Measurements from ENCODE around the gene PCDHA11. TPM values are rescaled to one million over a fixed set of nuclear protein-coding genes. Genes with fewer than 3 reads are reported as not detected.

Gene PCDHA11, protein sequence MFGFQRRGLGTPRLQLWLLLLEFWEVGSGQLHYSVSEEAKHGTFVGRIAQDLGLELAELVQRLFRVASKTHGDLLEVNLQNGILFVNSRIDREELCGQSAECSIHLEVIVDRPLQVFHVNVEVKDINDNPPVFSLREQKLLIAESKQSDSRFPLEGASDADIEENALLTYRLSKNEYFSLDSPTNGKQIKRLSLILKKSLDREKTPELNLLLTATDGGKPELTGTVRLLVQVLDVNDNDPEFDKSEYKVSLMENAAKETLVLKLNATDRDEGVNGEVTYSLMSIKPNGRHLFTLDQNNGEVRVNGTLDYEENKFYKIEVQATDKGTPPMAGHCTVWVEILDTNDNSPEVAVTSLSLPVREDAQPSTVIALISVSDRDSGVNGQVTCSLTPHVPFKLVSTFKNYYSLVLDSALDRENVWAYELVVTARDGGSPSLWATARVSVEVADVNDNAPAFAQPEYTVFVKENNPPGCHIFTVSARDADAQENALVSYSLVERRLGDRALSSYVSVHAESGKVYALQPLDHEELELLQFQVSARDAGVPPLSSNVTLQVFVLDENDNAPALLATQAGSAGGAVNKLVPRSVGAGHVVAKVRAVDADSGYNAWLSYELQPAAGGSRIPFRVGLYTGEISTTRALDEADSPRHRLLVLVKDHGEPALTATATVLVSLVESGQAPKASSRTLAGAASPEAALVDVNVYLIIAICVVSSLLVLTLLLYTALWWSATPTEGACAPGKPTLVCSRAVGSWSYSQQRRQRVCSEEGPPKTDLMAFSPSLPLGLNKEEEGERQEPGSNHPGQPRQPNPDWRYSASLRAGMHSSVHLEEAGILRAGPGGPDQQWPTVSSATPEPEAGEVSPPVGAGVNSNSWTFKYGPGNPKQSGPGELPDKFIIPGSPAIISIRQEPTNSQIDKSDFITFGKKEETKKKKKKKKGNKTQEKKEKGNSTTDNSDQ
- total RNA-seq (2022; extraction: Qiagen RNA extraction; ENCODE audit: low read depth): 0.07 to 0.17 TPM (median 0.10 TPM) in 4 of 5 replicates, not detected in the other

GRCh38 chr5:140868721-140869554 lies at the start of gene PCDHA11:
Gene PCDHA11 (plus strand): TSS chr5:140868957. CDS start chr5:140869104, 147 bp downstream.

GRCh38 chr5:140821375-140822280 lies 47.1 kb upstream of the PCDHA11 start, which contains the start of gene PCDHA5:
Gene PCDHA5 (plus strand): TSS chr5:140821613.

GRCh38 chr5:140827704-140828361 lies 40.9 kb upstream of the PCDHA11 start, which contains the start of gene PCDHA6:
Gene PCDHA6 (plus strand): TSS chr5:140827960. CDS start chr5:140828092, 132 bp downstream.

GRCh38 chr5:140833993-140834392 lies 34.8 kb upstream of the PCDHA11 start, which contains the start of gene PCDHA7:
Gene PCDHA7 (plus strand): TSS chr5:140834269. CDS start chr5:140834384, 115 bp downstream.

DNA sequence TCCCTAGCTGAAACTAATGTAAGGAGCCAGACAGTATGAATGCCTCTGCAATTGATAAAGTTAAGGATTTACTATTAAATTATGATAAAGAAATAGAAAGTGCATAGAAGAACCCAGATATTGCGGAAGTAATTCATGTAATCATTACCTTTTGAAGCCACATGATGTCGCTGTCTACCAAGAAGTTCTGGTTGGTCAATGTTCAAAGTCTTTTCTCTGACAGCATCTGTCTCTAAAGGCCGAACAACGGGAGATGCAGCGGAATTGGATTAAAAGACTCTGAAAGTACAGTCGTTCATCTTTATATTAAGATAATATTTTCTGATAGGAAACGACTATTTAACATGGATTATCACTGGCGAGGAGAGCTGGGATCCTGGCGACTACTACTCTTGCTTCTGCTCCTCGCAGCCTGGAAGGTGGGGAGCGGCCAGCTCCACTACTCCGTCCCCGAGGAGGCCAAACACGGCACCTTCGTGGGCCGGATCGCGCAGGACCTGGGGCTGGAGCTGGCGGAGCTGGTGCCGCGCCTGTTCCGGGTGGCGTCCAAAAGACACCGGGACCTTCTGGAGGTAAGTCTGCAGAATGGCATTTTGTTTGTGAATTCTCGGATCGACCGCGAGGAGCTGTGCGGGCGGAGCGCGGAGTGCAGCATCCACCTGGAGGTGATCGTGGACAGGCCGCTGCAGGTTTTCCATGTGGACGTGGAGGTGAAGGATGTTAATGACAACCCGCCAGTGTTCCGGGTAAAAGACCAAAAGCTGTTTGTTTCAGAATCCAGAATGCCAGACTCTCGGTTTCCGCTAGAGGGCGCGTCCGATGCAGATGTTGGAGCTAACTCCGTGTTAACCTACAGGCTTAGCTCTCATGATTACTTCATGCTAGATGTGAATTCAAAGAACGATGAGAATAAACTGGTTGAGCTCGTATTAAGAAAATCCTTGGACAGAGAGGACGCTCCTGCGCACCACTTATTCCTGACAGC lies 27.5 kb upstream of the PCDHA11 start, which contains the start of gene PCDHA8:
Gene PCDHA8 (plus strand): TSS at position 210 of the 985 bp plus-strand sequence. CDS start 135 bp downstream, at position 345.

GRCh38 chr5:140848139-140849102 lies 20.3 kb upstream of the PCDHA11 start, which contains the start of gene PCDHA9:
Gene PCDHA9 (plus strand): TSS chr5:140848382. CDS start chr5:140848496, 114 bp downstream.

DNA sequence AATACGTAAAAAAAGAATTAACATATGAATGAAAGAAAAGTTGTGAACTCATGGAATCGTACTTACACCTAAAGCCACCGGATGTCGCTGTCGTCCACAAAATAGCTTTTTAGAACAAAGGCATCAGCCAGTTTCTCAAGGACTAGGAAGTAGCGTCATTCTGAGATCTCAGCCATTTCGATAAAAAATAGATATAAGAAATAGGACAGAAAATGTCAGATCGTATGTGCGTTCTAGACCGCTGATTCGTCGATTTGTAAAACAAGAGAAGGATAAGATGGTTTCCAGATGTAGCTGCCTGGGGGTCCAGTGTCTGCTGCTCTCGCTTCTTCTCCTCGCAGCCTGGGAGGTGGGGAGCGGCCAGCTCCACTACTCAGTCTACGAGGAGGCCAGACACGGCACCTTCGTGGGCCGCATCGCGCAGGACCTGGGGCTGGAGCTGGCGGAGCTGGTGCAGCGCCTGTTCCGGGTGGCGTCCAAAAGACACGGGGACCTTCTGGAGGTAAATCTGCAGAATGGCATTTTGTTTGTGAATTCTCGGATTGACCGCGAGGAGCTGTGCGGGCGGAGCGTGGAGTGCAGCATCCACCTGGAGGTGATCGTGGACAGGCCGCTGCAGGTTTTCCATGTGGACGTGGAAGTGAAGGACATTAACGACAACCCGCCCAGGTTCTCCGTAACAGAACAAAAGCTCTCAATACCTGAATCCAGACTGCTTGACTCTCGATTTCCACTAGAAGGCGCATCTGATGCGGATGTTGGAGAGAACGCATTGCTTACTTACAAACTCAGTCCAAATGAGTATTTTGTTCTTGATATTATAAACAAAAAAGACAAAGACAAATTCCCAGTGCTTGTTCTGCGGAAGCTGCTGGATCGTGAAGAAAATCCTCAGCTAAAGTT lies 12.7 kb upstream of the PCDHA11 start, which contains the start of gene PCDHA10:
Gene PCDHA10 (plus strand): TSS at position 126 of the 903 bp plus-strand sequence. CDS start 152 bp downstream, at position 278.

DNA sequence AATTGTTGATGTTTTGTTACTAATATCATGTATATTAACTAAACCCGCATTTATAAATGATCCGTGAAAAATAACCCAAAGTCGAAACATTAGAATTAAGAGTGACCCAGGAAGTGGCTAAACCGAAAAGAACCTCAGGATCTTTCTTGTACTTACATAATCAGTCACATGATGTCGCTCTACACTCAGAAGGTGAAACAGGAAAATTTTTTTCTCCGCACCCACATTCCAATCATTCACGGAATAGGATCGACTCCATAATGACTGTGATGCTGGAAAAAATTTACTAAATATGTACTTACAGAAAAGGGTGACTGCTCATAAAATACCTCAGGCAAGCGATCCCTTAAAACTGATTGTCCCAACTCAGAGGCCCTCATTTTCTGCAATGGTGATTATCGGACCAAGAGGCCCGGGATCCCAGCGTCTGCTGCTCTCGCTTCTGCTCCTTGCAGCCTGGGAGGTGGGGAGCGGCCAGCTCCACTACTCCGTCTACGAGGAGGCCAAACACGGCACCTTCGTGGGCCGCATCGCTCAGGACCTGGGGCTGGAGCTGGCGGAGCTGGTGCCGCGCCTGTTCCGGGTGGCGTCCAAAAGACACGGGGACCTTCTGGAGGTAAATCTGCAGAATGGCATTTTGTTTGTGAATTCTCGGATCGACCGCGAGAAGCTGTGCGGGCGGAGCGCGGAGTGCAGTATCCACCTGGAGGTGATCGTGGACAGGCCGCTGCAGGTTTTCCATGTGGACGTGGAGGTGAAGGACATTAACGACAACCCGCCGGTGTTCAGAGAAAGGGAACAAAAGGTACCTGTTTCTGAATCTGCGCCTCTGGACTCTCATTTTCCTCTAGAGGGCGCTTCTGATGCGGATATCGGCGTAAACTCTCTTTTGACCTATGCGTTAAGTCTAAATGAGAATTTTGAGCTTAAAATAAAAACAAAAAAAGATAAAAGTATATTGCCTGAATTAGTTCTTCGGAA lies 6.6 kb downstream of the PCDHA11 start, which contains the start of gene PCDHA12:
Gene PCDHA12 (plus strand): TSS at position 224 of the 981 bp plus-strand sequence. CDS start 165 bp downstream, at position 389.

GRCh38 chr5:140881889-140882590 lies 13.3 kb downstream of the PCDHA11 start, which contains the start of gene PCDHA13:
Gene PCDHA13 (plus strand): TSS chr5:140882124. CDS start chr5:140882269, 145 bp downstream.

Other genes starting within 250 kb of the PCDHA11 start
- gene CD14, start 235.8 kb upstream of the PCDHA11 start, total RNA-seq (2022; extraction: Qiagen RNA extraction; ENCODE audit: low read depth): 3.6 to 4.4 TPM (median 4.0 TPM) in 5 replicates
- gene TMCO6, start 229.5 kb upstream of the PCDHA11 start, total RNA-seq (2022; extraction: Qiagen RNA extraction; ENCODE audit: low read depth): 9.3 to 15.1 TPM (median 13.0 TPM) in 5 replicates
- 107 to 124 TPM (median 115 TPM) in 5 replicates for gene NDUFA2, start 221.3 kb upstream of the PCDHA11 start, total RNA-seq (2022; extraction: Qiagen RNA extraction; ENCODE audit: low read depth)
- 94.5 to 107 TPM (median 102 TPM) in 5 replicates for gene IK, start 221.1 kb upstream of the PCDHA11 start, total RNA-seq (2022; extraction: Qiagen RNA extraction; ENCODE audit: low read depth)
- gene WDR55, start 204.1 kb upstream of the PCDHA11 start, total RNA-seq (2022; extraction: Qiagen RNA extraction; ENCODE audit: low read depth): 29.5 to 32.7 TPM (median 31.6 TPM) in 5 replicates
- gene DND1, start 195.4 kb upstream of the PCDHA11 start, total RNA-seq (2022; extraction: Qiagen RNA extraction; ENCODE audit: low read depth): 0.28 to 1.4 TPM (median 0.84 TPM) in 5 replicates
- 76.9 to 85.2 TPM (median 79.9 TPM) in 5 replicates for gene HARS1, start 177.6 kb upstream of the PCDHA11 start, total RNA-seq (2022; extraction: Qiagen RNA extraction; ENCODE audit: low read depth)
- gene HARS2, start 177.5 kb upstream of the PCDHA11 start, total RNA-seq (2022; extraction: Qiagen RNA extraction; ENCODE audit: low read depth): 36.5 to 41.0 TPM (median 39.5 TPM) in 5 replicates
- gene ZMAT2, start 168.5 kb upstream of the PCDHA11 start, total RNA-seq (2022; extraction: Qiagen RNA extraction; ENCODE audit: low read depth): 82.3 to 114 TPM (median 86.1 TPM) in 5 replicates
- gene PCDHA1, start 82.8 kb upstream of the PCDHA11 start, total RNA-seq (2022; extraction: Qiagen RNA extraction; ENCODE audit: low read depth): 0.10 to 0.19 TPM (median 0.16 TPM) in 5 replicates
- gene PCDHA2, start 74.1 kb upstream of the PCDHA11 start, total RNA-seq (2022; extraction: Qiagen RNA extraction; ENCODE audit: low read depth): 0.03 to 0.08 TPM (median 0.07 TPM) in 5 replicates
- 0.76 to 1.2 TPM (median 0.92 TPM) in 5 replicates for gene PCDHA3, start 67.9 kb upstream of the PCDHA11 start, total RNA-seq (2022; extraction: Qiagen RNA extraction; ENCODE audit: low read depth)
- gene PCDHA4, start 61.9 kb upstream of the PCDHA11 start, total RNA-seq (2022; extraction: Qiagen RNA extraction; ENCODE audit: low read depth): 1.5 to 2.0 TPM (median 1.8 TPM) in 5 replicates
- gene PCDHA5, start 47.3 kb upstream of the PCDHA11 start, total RNA-seq (2022; extraction: Qiagen RNA extraction; ENCODE audit: low read depth): 0.56 to 0.86 TPM (median 0.77 TPM) in 5 replicates
- gene PCDHA6, start 41.0 kb upstream of the PCDHA11 start, total RNA-seq (2022; extraction: Qiagen RNA extraction; ENCODE audit: low read depth): 0.08 to 0.10 TPM (median 0.09 TPM) in 3 of 5 replicates, not detected in the others
- gene PCDHA7, start 34.7 kb upstream of the PCDHA11 start, total RNA-seq (2022; extraction: Qiagen RNA extraction; ENCODE audit: low read depth): 0.03 to 0.18 TPM (median 0.06 TPM) in 5 replicates
- 0.03 to 0.13 TPM (median 0.07 TPM) in 4 of 5 replicates, not detected in the other for gene PCDHA8, start 27.8 kb upstream of the PCDHA11 start, total RNA-seq (2022; extraction: Qiagen RNA extraction; ENCODE audit: low read depth)
- 0.01 TPM in 1 of 5 replicates, not detected in the others for gene PCDHA9, start 20.6 kb upstream of the PCDHA11 start, total RNA-seq (2022; extraction: Qiagen RNA extraction; ENCODE audit: low read depth)
- 0.01 to 0.06 TPM (median 0.01 TPM) in 4 of 5 replicates, not detected in the other for gene PCDHA10, start 13.1 kb upstream of the PCDHA11 start, total RNA-seq (2022; extraction: Qiagen RNA extraction; ENCODE audit: low read depth)
- 2.7 to 3.1 TPM (median 2.9 TPM) in 5 replicates for gene PCDHA12, start 6.4 kb downstream of the PCDHA11 start, total RNA-seq (2022; extraction: Qiagen RNA extraction; ENCODE audit: low read depth)
- gene PCDHA13, start 13.2 kb downstream of the PCDHA11 start, total RNA-seq (2022; extraction: Qiagen RNA extraction; ENCODE audit: low read depth): 0.03 to 0.11 TPM (median 0.05 TPM) in 5 replicates
- gene PCDHAC1, start 57.3 kb downstream of the PCDHA11 start, total RNA-seq (2022; extraction: Qiagen RNA extraction; ENCODE audit: low read depth): 1.0 to 1.5 TPM (median 1.4 TPM) in 5 replicates
- 2.6 to 3.2 TPM (median 2.6 TPM) in 5 replicates for gene PCDHAC2, start 97.5 kb downstream of the PCDHA11 start, total RNA-seq (2022; extraction: Qiagen RNA extraction; ENCODE audit: low read depth)
- gene PCDHB1, start 182.4 kb downstream of the PCDHA11 start, total RNA-seq (2022; extraction: Qiagen RNA extraction; ENCODE audit: low read depth): not detected in 5 replicates
- gene PCDHB2, start 225.7 kb downstream of the PCDHA11 start, total RNA-seq (2022; extraction: Qiagen RNA extraction; ENCODE audit: low read depth): 3.3 to 4.1 TPM (median 3.3 TPM) in 5 replicates
- gene PCDHB3, start 231.5 kb downstream of the PCDHA11 start, total RNA-seq (2022; extraction: Qiagen RNA extraction; ENCODE audit: low read depth): 0.04 to 0.05 TPM in 2 of 5 replicates, not detected in the others

Measured in A549 treated with DMSO at 1 μM for 4 hours (cell line).